Thyroid gland (tissue), 4 donors: ENCODE results near the gene MYBL2.

ENCODE experiments used
- CTCF ChIP-seq, 6 experiments: fragments of 200-600 bp in 3 of 6; fragments of 450-650 bp in 3 of 6; sonication (generic) in 3 of 6; IDR thresholded peaks; one replicate each; pipeline ENCODE4 v1.5.1; 2016 to 2019; ENCODE audit warnings: antibody characterized with exemption in 6 of 6, mild to moderate bottlenecking in 2 of 6, inconsistent platforms in 1 of 6, moderate library complexity in 1 of 6
- POLR2A ChIP-seq, 2 donors: fragments of 450-650 bp; IDR thresholded peaks; one replicate each; pipeline ENCODE4 v1.6.1; 2017; ENCODE audit warnings: antibody characterized with exemption in 2 of 2, mild to moderate bottlenecking in 2 of 2, moderate library complexity in 1 of 2

GRCh38 chr20:43739148-43739749 lies 72.3 kb downstream of the MYBL2 start:
- TF ChIP-seq POLR2A (IDR thresholded peaks at IDR 0.05) (no peak), CTCF (IDR thresholded peaks at IDR 0.05) (no peak)
